Gastroesophageal sphincter (tissue), 3 donors: ENCODE data around the gene ZSCAN5A.

Experiments
- CTCF ChIP-seq, 4 experiments: fragments of 200-600 bp in 2 of 4; fragments of 450-650 bp in 2 of 4; sonication (generic) in 1 of 4; IDR thresholded peaks; one replicate each; pipeline ENCODE4 v1.5.1; 2017 to 2019; ENCODE audit warnings: antibody characterized with exemption in 4 of 4, mild to moderate bottlenecking in 2 of 4, moderate library complexity in 2 of 4
- POLR2A ChIP-seq, 2 donors: fragments of 450-650 bp; IDR thresholded peaks; one replicate each; pipeline ENCODE4 v1.6.1; 2017; ENCODE audit warnings: antibody characterized with exemption in 2 of 2, mild to moderate bottlenecking in 2 of 2, moderate library complexity in 1 of 2

GRCh38 chr19:56222901-56223300 is 91.7 kb downstream of the ZSCAN5A start:
- no peak for TF ChIP-seq CTCF (IDR thresholded peaks at IDR 0.05)
- no peak for TF ChIP-seq POLR2A (IDR thresholded peaks at IDR 0.05)
